ENCODE data around the gene POMT1. TPM values are rescaled to one million over a fixed set of nuclear protein-coding genes. Genes with fewer than 3 reads are reported as not detected.
"Not testable (repeated sequence)": the region's sequence is repeated elsewhere in the genome, so short reads cannot be mapped to it uniquely, and the experiment has no call there.

POMT1 gene
- total RNA-seq, 1 donor from 2014 or later: 46.7 TPM

GRCh38 chr9:131545786-131546335 is 43.1 kb downstream of the POMT1 start:
- Mint-ChIP-seq H3K27me3 (ENCODE audit: low read depth) (peaks cover 24% of the 10 kb centered on the region), H3K27ac (ENCODE audit: unreplicated experiment) (no peak overlapping the region), H3K4me1 (ENCODE audit: low read depth) (no peaks in the 10 kb centered on the region), H3K36me3 (ENCODE audit: low read depth) (peaks cover 9% of the 10 kb centered on the region), H3K4me3 (ENCODE audit: unreplicated experiment) (peak overlapping the region; percentile 36), H3K9me3 (ENCODE audit: low read depth) (peaks cover 18% of the 10 kb centered on the region)
- TF ChIP-seq CTCF (IDR thresholded peaks at IDR 0.05): no peak
- no peak for DNase-seq (ENCODE audit: low spot score)

GRCh38 chr9:131546336-131547084 is 43.8 kb downstream of the POMT1 start:
- Mint-ChIP-seq H3K27ac (ENCODE audit: unreplicated experiment) (no peak overlapping the region), H3K27me3 (ENCODE audit: low read depth) (peaks cover 24% of the 10 kb centered on the region), H3K4me1 (ENCODE audit: low read depth) (no peaks in the 10 kb centered on the region), H3K9me3 (ENCODE audit: low read depth) (peaks cover 18% of the 10 kb centered on the region), H3K36me3 (ENCODE audit: low read depth) (peaks cover 9% of the 10 kb centered on the region), H3K4me3 (ENCODE audit: unreplicated experiment) (peak overlapping the region; percentile 38)
- no peak for DNase-seq (ENCODE audit: low spot score)
- TF ChIP-seq CTCF (IDR thresholded peaks at IDR 0.05): no peak

GRCh38 chr9:131549186-131549585 is 46.5 kb downstream of the POMT1 start:
- not testable (repeated sequence) for H3K9me3 Mint-ChIP-seq (ENCODE audit: low read depth); H3K4me1 Mint-ChIP-seq (ENCODE audit: low read depth); H3K36me3 Mint-ChIP-seq (ENCODE audit: low read depth); H3K27ac Mint-ChIP-seq (ENCODE audit: unreplicated experiment); DNase-seq (ENCODE audit: low spot score); H3K4me3 Mint-ChIP-seq (ENCODE audit: unreplicated experiment)
- H3K27me3 Mint-ChIP-seq (ENCODE audit: low read depth): peaks cover 26% of the 10 kb centered on the region

- not testable (repeated sequence) for H3K4me1 Mint-ChIP-seq (ENCODE audit: low read depth); H3K4me3 Mint-ChIP-seq (ENCODE audit: unreplicated experiment); H3K27ac Mint-ChIP-seq (ENCODE audit: unreplicated experiment); DNase-seq (ENCODE audit: low spot score); H3K9me3 Mint-ChIP-seq (ENCODE audit: low read depth); H3K36me3 Mint-ChIP-seq (ENCODE audit: low read depth)
- H3K27me3 Mint-ChIP-seq (ENCODE audit: low read depth): peaks cover 32% of the 10 kb centered on the region
Observed at GRCh38 chr9:131550465-131550864, 47.7 kb downstream of the POMT1 start.

GRCh38 chr9:131552030-131552429 is 49.3 kb downstream of the POMT1 start:
- Mint-ChIP-seq H3K9me3 (ENCODE audit: low read depth) (no peaks in the 10 kb centered on the region), H3K27ac (ENCODE audit: unreplicated experiment) (no peak overlapping the region), H3K4me1 (ENCODE audit: low read depth) (peaks cover 5% of the 10 kb centered on the region), H3K36me3 (ENCODE audit: low read depth) (no peaks in the 10 kb centered on the region), H3K27me3 (ENCODE audit: low read depth) (peaks cover 39% of the 10 kb centered on the region), H3K4me3 (ENCODE audit: unreplicated experiment) (no peak overlapping the region)
- TF ChIP-seq CTCF (IDR thresholded peaks at IDR 0.05): no peak
- DNase-seq (ENCODE audit: low spot score): no peak

GRCh38 chr9:131554087-131554842 is 51.5 kb downstream of the POMT1 start:
- peaks cover 5% of the 10 kb centered on the region for H3K4me1 Mint-ChIP-seq (ENCODE audit: low read depth)
- no peak overlapping the region for H3K4me3 Mint-ChIP-seq (ENCODE audit: unreplicated experiment)
- peaks cover 19% of the 10 kb centered on the region for H3K27me3 Mint-ChIP-seq (ENCODE audit: low read depth)
- TF ChIP-seq CTCF (IDR thresholded peaks at IDR 0.05): no peak
- no peak for DNase-seq (ENCODE audit: low spot score)
- no peak overlapping the region for H3K27ac Mint-ChIP-seq (ENCODE audit: unreplicated experiment)
- H3K36me3 Mint-ChIP-seq (ENCODE audit: low read depth): no peaks in the 10 kb centered on the region
- no peaks in the 10 kb centered on the region for H3K9me3 Mint-ChIP-seq (ENCODE audit: low read depth)

Data from chondrocyte (in vitro differentiated cells).